ENCODE results near the gene FARSA. TPM values are rescaled to one million over a fixed set of nuclear protein-coding genes. Genes with fewer than 3 reads are reported as not detected.
"Not testable (repeated sequence)": the region's sequence is repeated elsewhere in the genome, so short reads cannot be mapped to it uniquely, and the experiment has no call there.

Gene FARSA
- total RNA-seq, 6 donors from 2014 or later, result 35.3 to 104 (median 53.4) TPM

GRCh38 chr19:12922959-12923358 is 10.6 kb downstream of the FARSA start:
- Histone ChIP-seq H3K4me1 (peaks cover 6 to 13% (median 9%) of the 10 kb centered on the region in 4 donors), H3K36me3 (peaks cover 37 to 56% (median 54%) of the 10 kb centered on the region in 4 donors), H3K27me3 (no peaks in the 10 kb centered on the region), H3K4me3 (no peak overlapping the region), H3K9me3 (no peaks in the 10 kb centered on the region), H3K27ac (no peak overlapping the region)
- 97 to 99% methylated on average over 4 of the region's 4 CpGs for WGBS, 2 donors
- DNase-seq (no peak), ATAC-seq (ENCODE audit: low FRiP score in 2 of 2) (no peak)
- TF ChIP-seq POLR2AphosphoS5 (IDR thresholded peaks at IDR 0.05), result no peak
- no peak for TF ChIP-seq EP300 (IDR thresholded peaks at IDR 0.05)
- TF ChIP-seq POLR2A (IDR thresholded peaks at IDR 0.05), result no peak
- no peak for TF ChIP-seq CTCF (IDR thresholded peaks at IDR 0.05)

GRCh38 chr19:12921047-12921446 is 12.5 kb downstream of the FARSA start:
- Histone ChIP-seq H3K36me3 (peaks cover 31 to 40% (median 39%) of the 10 kb centered on the region in 4 donors), H3K4me1 (peaks cover 6 to 13% (median 9%) of the 10 kb centered on the region in 4 donors), H3K9me3 (no peaks in the 10 kb centered on the region), H3K27ac (no peak overlapping the region), H3K27me3 (no peaks in the 10 kb centered on the region), H3K4me3 (no peak overlapping the region)
- 34 to 45% methylated on average over 3 of the region's 3 CpGs for WGBS, 2 donors
- TF ChIP-seq EP300 (IDR thresholded peaks at IDR 0.05), result no peak
- TF ChIP-seq POLR2AphosphoS5 (IDR thresholded peaks at IDR 0.05), result no peak
- ATAC-seq (ENCODE audit: low FRiP score in 2 of 2), result no peak
- no peak for DNase-seq

- no peaks in the 10 kb centered on the region for H3K9me3 ChIP-seq
- H3K27me3 ChIP-seq, result no peaks in the 10 kb centered on the region
- peaks cover 15 to 27% (median 20%) of the 10 kb centered on the region in 4 donors for H3K4me1 ChIP-seq
- no peak for ATAC-seq (ENCODE audit: low FRiP score in 2 of 2)
- H3K4me3 ChIP-seq, result no peak overlapping the region
- no peak for DNase-seq
- TF ChIP-seq POLR2AphosphoS5 (IDR thresholded peaks at IDR 0.05) (no peak), POLR2A (IDR thresholded peaks at IDR 0.05) (no peak), CTCF (IDR thresholded peaks at IDR 0.05) (no peak), EP300 (IDR thresholded peaks at IDR 0.05) (no peak)
- WGBS, 2 donors, result 93 to 94% methylated on average over 14 of the region's 14 CpGs
- peaks cover 7 to 13% (median 11%) of the 10 kb centered on the region in 4 donors for H3K36me3 ChIP-seq
- H3K27ac ChIP-seq, result no peak overlapping the region
These were observed 15.3 kb downstream of the FARSA start for GRCh38 chr19:12918253-12918652.

GRCh38 chr19:12915860-12916259 is 17.7 kb downstream of the FARSA start:
- not testable (repeated sequence) for H3K27me3 ChIP-seq; H3K36me3 ChIP-seq; H3K27ac ChIP-seq; ATAC-seq (ENCODE audit: low FRiP score in 2 of 2); H3K4me3 ChIP-seq; DNase-seq; H3K9me3 ChIP-seq
- H3K4me1 ChIP-seq, result peaks cover 26 to 38% (median 30%) of the 10 kb centered on the region in 4 donors
- WGBS, 2 donors, result 92 to 98% methylated on average over 4 of the region's 4 CpGs

GRCh38 chr19:12913851-12914690 is 19.4 kb downstream of the FARSA start:
- no peak for ATAC-seq (ENCODE audit: low FRiP score in 2 of 2)
- H3K9me3 ChIP-seq, result no peaks in the 10 kb centered on the region
- peak overlapping the region; percentile 13 to 73 (median 59) for H3K27ac ChIP-seq
- no peaks in the 10 kb centered on the region for H3K27me3 ChIP-seq
- H3K4me1 ChIP-seq, result peaks cover 24 to 30% (median 26%) of the 10 kb centered on the region in 4 donors
- no peaks in the 10 kb centered on the region for H3K36me3 ChIP-seq
- WGBS, 2 donors, result 41 to 48% methylated on average over 8 to 12 of the region's 12 CpGs
- DNase-seq, result peak in 1 of 2 donors; percentile 30
- TF ChIP-seq CTCF (IDR thresholded peaks at IDR 0.05), result no peak
- TF ChIP-seq POLR2AphosphoS5 (IDR thresholded peaks at IDR 0.05), result no peak
- no peak for TF ChIP-seq POLR2A (IDR thresholded peaks at IDR 0.05)
- TF ChIP-seq EP300 (IDR thresholded peaks at IDR 0.05), result no peak
- H3K4me3 ChIP-seq, result no peak overlapping the region

Measured in upper lobe of left lung (tissue), 6 donors.